ENCODE measurements around the gene EIF4H. TPM values are rescaled to one million over a fixed set of nuclear protein-coding genes. Genes with fewer than 3 reads are reported as not detected.
"Not testable (repeated sequence)": the region's sequence is repeated elsewhere in the genome, so short reads cannot be mapped to it uniquely, and the experiment has no call there.

The EIF4H gene
- total RNA-seq, 2 donors from 2014 or later = 344 to 347 TPM

GRCh38 chr7:74182453-74183090 is 8.4 kb downstream of the EIF4H start:
- ATAC-seq (no peak), DNase-seq (ENCODE audit: low spot score) (peak; percentile 15)
- H3K9me3 Mint-ChIP-seq = no peaks in the 10 kb centered on the region
- H3K4me3 Mint-ChIP-seq = no peak overlapping the region
- peak overlapping the region; percentile 64 to 83 for H3K27ac Mint-ChIP-seq
- H3K36me3 Mint-ChIP-seq = peaks cover 7% of the 10 kb centered on the region
- H3K27me3 Mint-ChIP-seq = no peaks in the 10 kb centered on the region
- H3K4me1 Mint-ChIP-seq (ENCODE audit: low read depth in 2 of 2) = peaks cover 67 to 71% of the 10 kb centered on the region in 2 donors

GRCh38 chr7:74183142-74183541 is 9.0 kb downstream of the EIF4H start:
- peaks cover 68 to 72% of the 10 kb centered on the region in 2 donors for H3K4me1 Mint-ChIP-seq (ENCODE audit: low read depth in 2 of 2)
- peak; percentile 31 for DNase-seq (ENCODE audit: low spot score)
- no peaks in the 10 kb centered on the region for H3K27me3 Mint-ChIP-seq
- peaks cover 13% of the 10 kb centered on the region for H3K36me3 Mint-ChIP-seq
- ATAC-seq = peak in 1 of 2 donors; percentile 20
- H3K4me3 Mint-ChIP-seq = peak overlapping the region; percentile 7
- H3K27ac Mint-ChIP-seq = peak overlapping the region; percentile 64 to 83
- no peaks in the 10 kb centered on the region for H3K9me3 Mint-ChIP-seq

DNA sequence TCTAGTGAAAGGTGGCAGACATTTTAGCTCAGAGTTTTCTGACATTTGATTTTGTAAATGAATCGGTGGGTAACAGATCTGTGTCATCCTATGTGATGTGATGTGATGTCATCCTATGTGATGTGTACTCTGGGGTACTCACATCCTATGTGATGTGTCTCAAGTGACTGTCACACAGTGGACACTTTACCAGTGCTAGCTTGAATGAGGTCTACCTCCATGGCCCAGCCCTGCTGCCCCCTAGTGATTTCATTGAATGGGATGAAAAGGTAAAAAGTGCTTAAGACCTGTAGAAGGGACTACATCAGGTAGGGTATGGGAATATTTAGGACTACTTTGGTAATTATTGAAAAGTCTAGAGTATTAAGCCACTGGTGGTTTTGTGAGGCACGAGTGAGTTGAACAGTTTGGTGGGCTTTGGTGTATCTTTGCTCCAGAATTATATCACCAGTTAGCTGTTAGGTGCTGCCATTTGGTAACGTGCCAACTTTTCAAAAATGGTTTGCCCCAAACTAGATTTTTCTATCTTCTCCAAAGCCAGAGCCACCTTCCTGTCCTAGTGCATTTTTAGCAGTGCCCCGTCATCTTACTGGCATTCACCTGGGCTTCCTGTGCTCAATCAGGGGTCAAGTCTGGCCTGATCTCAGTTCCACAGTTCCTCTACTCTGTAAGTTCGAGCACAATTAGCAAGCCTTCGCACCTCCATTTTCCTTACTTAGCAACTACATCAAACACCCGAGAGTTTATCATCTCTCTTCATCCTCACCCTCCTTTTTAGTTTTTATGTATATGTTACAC is 9.7 kb downstream of the EIF4H start:
- ATAC-seq = peak; percentile 83 to 95
- H3K9me3 Mint-ChIP-seq = no peaks in the 10 kb centered on the region
- H3K27me3 Mint-ChIP-seq = no peaks in the 10 kb centered on the region
- peak; percentile 63 for DNase-seq (ENCODE audit: low spot score)
- H3K36me3 Mint-ChIP-seq = peaks cover 19% of the 10 kb centered on the region
- H3K27ac Mint-ChIP-seq = peak overlapping the region; percentile 64 to 83
- peak overlapping the region; percentile 7 for H3K4me3 Mint-ChIP-seq
- H3K4me1 Mint-ChIP-seq (ENCODE audit: low read depth in 2 of 2) = peaks cover 71 to 73% of the 10 kb centered on the region in 2 donors

DNA sequence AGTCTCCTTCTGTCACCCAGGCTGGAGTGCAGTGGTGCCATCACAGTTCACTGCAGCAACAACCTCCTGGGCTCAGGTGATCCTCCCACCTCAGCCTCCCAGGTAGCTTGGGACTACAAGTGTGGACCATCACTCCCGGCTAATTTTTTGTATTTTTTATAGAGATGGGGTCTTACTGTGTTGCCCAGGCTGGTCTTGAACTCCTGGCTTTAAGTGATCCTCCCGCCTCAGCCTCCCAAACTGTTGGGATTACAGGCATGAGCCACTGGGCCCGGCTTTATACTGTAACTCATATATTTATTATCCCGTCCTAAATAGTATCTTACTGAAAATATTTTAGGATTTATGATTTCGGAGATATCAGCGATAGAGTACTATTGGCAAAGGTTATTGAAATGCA is 10.9 kb downstream of the EIF4H start:
- no peak for DNase-seq (ENCODE audit: low spot score)
- Mint-ChIP-seq H3K4me1 (ENCODE audit: low read depth in 2 of 2) (peaks cover 67 to 68% of the 10 kb centered on the region in 2 donors), H3K27ac (peak overlapping the region; percentile 64 to 66), H3K36me3 (peaks cover 30% of the 10 kb centered on the region), H3K27me3 (no peaks in the 10 kb centered on the region), H3K4me3 (no peak overlapping the region), H3K9me3 (no peaks in the 10 kb centered on the region)
- ATAC-seq = no peak

- peaks cover 62 to 65% of the 10 kb centered on the region in 2 donors for H3K4me1 Mint-ChIP-seq (ENCODE audit: low read depth in 2 of 2)
- no peak for ATAC-seq
- no peaks in the 10 kb centered on the region for H3K9me3 Mint-ChIP-seq
- H3K4me3 Mint-ChIP-seq = peak overlapping the region; percentile 39
- peak overlapping the region; percentile 64 to 66 for H3K27ac Mint-ChIP-seq
- no peak for DNase-seq (ENCODE audit: low spot score)
- H3K36me3 Mint-ChIP-seq = peaks cover 34% of the 10 kb centered on the region
- no peaks in the 10 kb centered on the region for H3K27me3 Mint-ChIP-seq
These were observed 11.5 kb downstream of the EIF4H start for GRCh38 chr7:74185636-74186035.

DNA sequence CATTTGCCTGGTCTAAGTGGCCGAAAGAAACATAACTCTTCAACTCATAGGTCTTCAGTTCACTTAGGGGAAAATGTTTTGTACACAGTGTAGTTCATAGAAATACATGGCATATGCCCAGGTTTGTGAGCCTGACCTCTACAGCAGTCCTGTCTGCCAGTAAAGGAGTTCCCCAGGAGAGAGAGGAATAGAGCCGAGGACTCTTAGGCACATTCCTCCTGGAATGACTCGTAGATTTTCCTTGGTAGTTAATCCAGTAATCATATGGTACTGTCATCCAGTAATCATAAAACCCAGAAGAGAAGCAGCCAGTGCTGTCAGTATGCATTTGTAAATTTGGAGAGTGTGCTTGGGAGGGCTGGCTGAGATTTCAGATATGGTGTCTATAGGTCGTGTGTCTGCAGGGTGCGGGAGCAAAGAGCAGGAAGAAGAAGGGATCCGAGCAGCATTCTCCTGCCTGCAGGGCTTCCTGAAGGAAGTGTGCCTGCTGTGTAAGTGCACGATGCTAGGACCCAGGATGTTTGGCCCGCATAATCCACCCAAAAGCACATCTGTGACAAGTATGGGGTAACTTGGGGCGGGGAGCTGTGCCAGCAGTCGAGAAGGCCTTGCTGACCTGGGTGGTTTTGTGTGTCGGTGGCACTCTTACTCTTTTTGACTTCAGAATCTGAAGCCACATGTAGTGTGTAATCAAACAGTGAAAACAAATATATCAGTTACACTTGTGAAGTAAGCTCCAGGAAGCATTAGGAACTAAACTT is 13.9 kb downstream of the EIF4H start:
- peaks cover 43 to 45% of the 10 kb centered on the region in 2 donors for H3K4me1 Mint-ChIP-seq (ENCODE audit: low read depth in 2 of 2)
- no peaks in the 10 kb centered on the region for H3K9me3 Mint-ChIP-seq
- DNase-seq (ENCODE audit: low spot score) = peak; percentile 34
- ATAC-seq = no peak
- peaks cover 37% of the 10 kb centered on the region for H3K36me3 Mint-ChIP-seq
- H3K27me3 Mint-ChIP-seq = no peaks in the 10 kb centered on the region
- peak overlapping the region; percentile 63 to 66 for H3K27ac Mint-ChIP-seq
- no peak overlapping the region for H3K4me3 Mint-ChIP-seq

DNA sequence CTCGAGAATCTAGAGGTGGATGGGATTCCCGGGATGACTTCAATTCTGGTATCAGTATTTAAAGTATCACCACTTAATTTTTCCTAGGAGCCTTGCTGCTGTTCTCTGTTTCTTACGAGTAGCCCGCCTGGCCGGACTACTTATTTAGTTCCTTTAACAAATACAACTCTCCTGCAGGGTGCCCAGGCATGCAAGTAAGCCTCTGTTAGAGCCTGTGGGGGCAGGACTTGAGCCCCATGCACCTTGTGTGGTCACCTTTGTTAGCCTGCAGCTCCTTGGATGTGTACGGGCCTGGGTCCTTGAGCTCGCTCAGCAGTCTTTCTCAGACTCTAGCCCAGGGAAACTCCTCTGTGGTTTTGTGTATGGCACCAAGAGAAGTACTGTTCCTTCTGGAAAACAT is 16.1 kb downstream of the EIF4H start:
- Mint-ChIP-seq H3K4me1 (ENCODE audit: low read depth in 2 of 2) (peaks cover 30 to 40% of the 10 kb centered on the region in 2 donors), H3K4me3 (no peak overlapping the region), H3K9me3 (no peaks in the 10 kb centered on the region), H3K36me3 (peaks cover 36% of the 10 kb centered on the region), H3K27ac (no peak overlapping the region), H3K27me3 (no peaks in the 10 kb centered on the region)
- ATAC-seq (no peak), DNase-seq (ENCODE audit: low spot score) (peak; percentile 15)

GRCh38 chr7:74191231-74191630 is 17.1 kb downstream of the EIF4H start:
- Mint-ChIP-seq H3K36me3 (peaks cover 36% of the 10 kb centered on the region), H3K9me3 (no peaks in the 10 kb centered on the region), H3K27me3 (no peaks in the 10 kb centered on the region), H3K4me1 (ENCODE audit: low read depth in 2 of 2) (peaks cover 30 to 40% of the 10 kb centered on the region in 2 donors), H3K27ac (no peak overlapping the region), H3K4me3 (no peak overlapping the region)
- no peak for ATAC-seq
- peak; percentile 10 for DNase-seq (ENCODE audit: low spot score)

DNA sequence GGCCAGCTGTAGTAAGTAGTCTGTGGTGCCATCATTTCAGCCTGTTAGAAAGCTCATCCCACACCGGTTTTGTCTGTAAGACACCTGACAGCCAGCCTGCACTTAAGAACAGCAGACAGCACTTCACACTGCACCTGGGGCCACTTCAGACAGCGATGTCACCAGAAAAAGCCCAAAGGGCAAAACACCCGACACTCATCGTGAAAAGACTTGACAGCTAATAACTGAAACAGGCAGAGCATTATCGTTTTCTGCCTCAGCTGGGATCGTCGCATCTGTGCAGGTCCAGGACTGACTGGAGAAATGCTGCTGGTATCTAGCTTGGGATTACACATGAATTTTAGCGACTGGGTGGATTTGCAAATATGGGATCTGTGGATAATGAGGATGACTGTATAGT is 18.9 kb downstream of the EIF4H start:
- no peak overlapping the region for H3K27ac Mint-ChIP-seq
- H3K4me1 Mint-ChIP-seq (ENCODE audit: low read depth in 2 of 2) = peaks cover 24 to 32% of the 10 kb centered on the region in 2 donors
- H3K27me3 Mint-ChIP-seq = no peaks in the 10 kb centered on the region
- no peaks in the 10 kb centered on the region for H3K9me3 Mint-ChIP-seq
- peak; percentile 25 for DNase-seq (ENCODE audit: low spot score)
- peaks cover 34% of the 10 kb centered on the region for H3K36me3 Mint-ChIP-seq
- ATAC-seq = no peak
- H3K4me3 Mint-ChIP-seq = no peak overlapping the region

DNA sequence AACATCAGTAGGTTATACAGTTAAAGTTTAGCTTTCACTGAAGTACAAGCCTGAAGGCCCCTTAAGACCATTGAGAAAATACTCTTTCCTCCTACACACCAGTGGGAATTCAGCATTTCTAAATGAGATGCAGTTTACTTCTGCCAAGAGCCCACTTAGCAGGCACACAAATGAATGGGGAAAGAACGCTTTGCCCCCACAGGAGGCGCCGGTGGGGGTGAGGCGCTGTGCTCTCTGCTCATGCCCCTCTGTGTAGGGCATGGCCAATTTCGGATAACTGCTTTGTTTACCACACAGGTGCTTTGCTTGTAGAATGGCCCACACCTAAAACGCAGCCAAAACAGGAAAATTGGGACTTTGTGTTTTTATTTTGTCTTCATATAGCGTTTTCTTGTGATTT is 19.8 kb downstream of the EIF4H start:
- Mint-ChIP-seq H3K4me3 (no peak overlapping the region), H3K9me3 (no peaks in the 10 kb centered on the region), H3K27ac (peak overlapping the region in 1 of 2 donors; percentile 85), H3K27me3 (no peaks in the 10 kb centered on the region), H3K4me1 (ENCODE audit: low read depth in 2 of 2) (peaks cover 19 to 23% of the 10 kb centered on the region in 2 donors), H3K36me3 (peaks cover 27% of the 10 kb centered on the region)
- ATAC-seq = no peak
- DNase-seq (ENCODE audit: low spot score) = peak; percentile 18

GRCh38 chr7:74194686-74195085 is 20.5 kb downstream of the EIF4H start:
- DNase-seq (ENCODE audit: low spot score) = peak; percentile 41
- Mint-ChIP-seq H3K4me1 (ENCODE audit: low read depth in 2 of 2) (peaks cover 19 to 23% of the 10 kb centered on the region in 2 donors), H3K27me3 (no peaks in the 10 kb centered on the region), H3K27ac (peak overlapping the region; percentile 85 to 86), H3K36me3 (peaks cover 19% of the 10 kb centered on the region), H3K4me3 (peak overlapping the region; percentile 81), H3K9me3 (no peaks in the 10 kb centered on the region)
- ATAC-seq = no peak

DNA sequence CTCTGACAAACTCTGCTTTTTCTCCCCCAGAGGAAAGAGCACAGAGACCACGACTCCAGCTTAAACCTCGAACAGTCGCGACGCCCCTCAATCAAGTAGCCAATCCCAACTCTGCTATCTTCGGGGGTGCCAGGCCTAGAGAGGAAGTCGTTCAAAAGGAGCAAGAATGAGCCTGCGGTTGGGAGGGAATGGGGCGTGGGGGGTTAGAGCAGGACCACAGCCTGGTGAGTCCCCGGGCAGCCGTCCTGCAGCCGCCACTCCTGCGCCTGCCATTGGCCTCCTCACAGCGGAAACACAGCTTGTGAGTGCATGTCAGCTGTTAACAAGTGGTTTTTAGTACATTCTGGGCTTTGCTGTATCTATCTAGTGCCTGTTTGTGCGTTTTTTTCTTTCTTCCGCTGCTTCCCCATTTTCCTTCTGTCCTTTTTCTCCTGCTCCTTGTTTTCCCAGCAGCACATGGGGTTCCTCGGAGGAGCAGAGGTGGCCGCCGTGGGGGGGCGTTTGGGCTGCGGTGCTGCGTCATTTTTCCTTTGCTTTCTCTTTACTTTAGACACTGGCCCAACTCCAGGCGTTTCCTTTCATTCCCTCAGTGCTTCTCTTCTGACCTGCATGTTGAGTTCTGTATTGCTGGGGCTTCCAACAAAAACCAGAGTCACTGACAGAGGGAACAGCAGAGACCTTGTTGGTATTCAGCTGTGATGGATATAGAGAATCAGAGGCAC is 21.1 kb downstream of the EIF4H start:
- peak overlapping the region; percentile 85 to 86 for H3K27ac Mint-ChIP-seq
- H3K4me1 Mint-ChIP-seq (ENCODE audit: low read depth in 2 of 2) = peaks cover 19 to 23% of the 10 kb centered on the region in 2 donors
- not testable (repeated sequence) for H3K9me3 Mint-ChIP-seq, H3K27me3 Mint-ChIP-seq
- peaks cover 13% of the 10 kb centered on the region for H3K36me3 Mint-ChIP-seq
- DNase-seq (ENCODE audit: low spot score) (peak; percentile 62), ATAC-seq (peak; percentile 90)
- peak overlapping the region; percentile 81 for H3K4me3 Mint-ChIP-seq

DNA sequence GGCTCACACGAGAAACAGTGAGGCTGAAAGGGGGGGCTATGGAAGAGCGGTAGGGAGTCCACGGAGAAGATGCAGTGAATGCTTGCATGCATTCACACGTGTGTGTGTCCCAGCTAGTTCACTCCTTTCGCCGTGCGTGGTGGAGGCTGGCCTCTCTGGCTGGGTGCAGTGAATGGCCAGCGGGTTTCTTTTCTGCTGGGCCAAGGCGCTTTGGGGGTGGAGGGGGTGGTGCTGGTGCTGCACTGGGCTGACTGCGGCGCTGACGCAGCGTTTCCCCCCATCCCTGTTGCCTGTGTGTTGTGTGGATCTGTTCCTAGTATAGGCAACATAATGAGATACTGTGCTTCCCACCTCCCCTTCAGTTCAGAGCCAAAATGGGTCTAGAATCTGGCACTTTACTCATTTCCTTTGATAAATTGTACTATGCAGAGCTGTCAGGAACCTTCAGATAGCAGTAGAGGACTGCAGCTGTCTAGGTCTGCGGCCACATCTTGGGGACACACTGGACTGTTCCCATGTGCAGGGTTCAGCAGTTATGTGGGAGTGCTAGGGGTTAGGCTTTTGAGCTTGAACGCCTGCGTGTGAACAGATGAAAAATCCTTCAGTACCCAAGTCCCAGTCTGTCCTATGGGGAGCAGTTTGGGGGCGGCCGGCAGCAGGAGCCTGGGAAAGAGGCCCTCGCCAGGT is 22.0 kb downstream of the EIF4H start:
- not testable (repeated sequence) for H3K9me3 Mint-ChIP-seq, H3K27me3 Mint-ChIP-seq, ATAC-seq
- DNase-seq (ENCODE audit: low spot score) = peak; percentile 48
- Mint-ChIP-seq H3K4me3 (peak overlapping the region; percentile 81), H3K36me3 (peaks cover 12% of the 10 kb centered on the region), H3K4me1 (ENCODE audit: low read depth in 2 of 2) (peaks cover 19 to 23% of the 10 kb centered on the region in 2 donors), H3K27ac (peak overlapping the region; percentile 85 to 86)

Data from natural killer cell treated with Interleukin-12 subunit alpha and Interleukin-12 subunit beta and Interleukin-15 and Interleukin-18, amount 100 ng/mL, for 72 hours (primary cell).